A673 (cell line): Measurements from ENCODE around the gene USP40. TPM values are rescaled to one million over a fixed set of nuclear protein-coding genes. Genes with fewer than 3 reads are reported as not detected.

Experiments
- BruUV-seq: library from RNA; stranded (reverse); fragments of 400-500 nt; replicated peaks from 2 replicates; lab custom pipeline; 2021; lab: Mats Ljungman, UMichigan
- CTCF ChIA-PET: fragments of 300-600 bp; sonication (Branson Sonifier 250); formaldehyde crosslinking; loops from one replicate; lab custom pipeline; 2022; ENCODE audit warnings: antibody characterized with exemption; lab: Charles Lee
- POLR2A ChIA-PET: fragments of 300-600 bp; sonication (Branson Sonifier 250); formaldehyde crosslinking; loops from one replicate; lab custom pipeline; 2022; ENCODE audit warnings: antibody characterized with exemption; ENCODE audit not compliant: low non-redundant PET; lab: Charles Lee
- DNase-seq: peaks from one replicate; pipeline ENCODE4 v3.0.0-alpha.2; 2015; ENCODE audit warnings: low spot score
- H3K27ac ChIP-seq: fragments of 200-600 bp; sonication (generic); 2 replicates; pipeline ENCODE4 v1.5.1; 2016; ENCODE audit warnings: mixed run types, low read depth, mild to moderate bottlenecking, mixed read lengths, antibody characterized with exemption, low read length; ENCODE audit not compliant: poor library complexity, severe bottlenecking
- H3K27me3 ChIP-seq: fragments of 200-600 bp; sonication (generic); replicated peaks from 2 replicates; pipeline ENCODE4 v1.6.1; 2017; ENCODE audit warnings: mixed run types, low read depth, mild to moderate bottlenecking, mixed read lengths, antibody characterized with exemption, low read length; ENCODE audit not compliant: insufficient read depth, poor library complexity
- H3K36me3 ChIP-seq: fragments of 200-600 bp; sonication (generic); 2 replicates; pipeline ENCODE4 v1.6.1; 2016; ENCODE audit warnings: mixed run types, mild to moderate bottlenecking, mixed read lengths, antibody characterized with exemption, low read length; ENCODE audit not compliant: insufficient read depth, poor library complexity, severe bottlenecking
- H3K4me1 ChIP-seq: fragments of 200-600 bp; sonication (generic); 2 replicates; pipeline ENCODE4 v1.6.1; 2017; ENCODE audit warnings: mixed run types, mild to moderate bottlenecking, mixed read lengths, antibody characterized with exemption, low read length; ENCODE audit not compliant: insufficient read depth, poor library complexity, severe bottlenecking
- H3K4me3 ChIP-seq: fragments of 200-600 bp; sonication (generic); 2 replicates; pipeline ENCODE4 v1.5.1; 2016; ENCODE audit warnings: low read depth, mixed run types, mild to moderate bottlenecking, mixed read lengths, low read length; ENCODE audit not compliant: poor library complexity, severe bottlenecking
- H3K9me3 ChIP-seq: fragments of 200-600 bp; sonication (generic); 2 replicates; pipeline ENCODE4 v1.6.1; 2016; ENCODE audit warnings: mixed run types, low read depth, mild to moderate bottlenecking, mixed read lengths, antibody characterized with exemption, low read length; ENCODE audit not compliant: poor library complexity, severe bottlenecking
- CTCF ChIP-seq: fragments of 300-800, 200-600 bp; sonication (generic); conservative IDR thresholded peaks from 2 replicates; pipeline ENCODE4 v1.5.1; 2017; ENCODE audit warnings: low read depth, mild to moderate bottlenecking, antibody characterized with exemption, low read length, moderate library complexity, mixed read lengths
- EZH2 ChIP-seq: fragments of 200-600 bp; sonication (generic); IDR thresholded peaks from 2 replicates; pipeline ENCODE4 v1.6.1; 2017; ENCODE audit warnings: borderline replicate concordance, low read depth, mild to moderate bottlenecking, mixed read lengths, antibody characterized with exemption, low read length; ENCODE audit not compliant: poor library complexity, severe bottlenecking
- intact Hi-C: fragments of 100-400 bp; cut with micrococcal nuclease; formaldehyde crosslinking; loops from one replicate; pipeline ENCODE4 v1.10.0; 2022; ENCODE audit not compliant: unreplicated experiment
- total RNA-seq: library from RNA; stranded (reverse); gene quantifications from 2 replicates; pipeline ENCODE4 v1.2.3, GENCODE V29; 2021

Gene USP40
- total RNA-seq, 1 experiment from 2014 or later, result 29.6 TPM

DNA sequence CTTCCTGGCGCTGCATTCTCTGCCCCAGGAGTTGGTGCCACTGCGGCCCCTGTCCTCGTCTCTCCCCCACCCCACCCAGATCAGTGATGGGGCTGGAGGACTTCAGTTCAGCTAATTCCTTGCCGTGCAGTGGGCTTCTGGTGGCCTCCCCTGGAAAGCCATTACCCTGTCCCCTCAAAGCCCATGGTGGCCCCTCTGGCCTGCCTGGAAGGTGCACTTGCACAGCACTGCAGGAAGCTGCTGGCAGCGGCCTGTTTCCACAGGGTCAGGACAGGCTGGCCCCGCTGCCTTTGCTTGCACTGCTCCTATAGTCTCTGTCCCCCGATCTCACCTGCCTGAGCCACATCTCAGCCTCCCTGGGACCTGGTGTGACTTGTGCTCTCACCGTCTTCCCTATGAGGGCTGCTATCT lies 105.1 kb downstream of the USP40 start:
- TF ChIP-seq CTCF, result no peak
- no peak for TF ChIP-seq EZH2
- intact Hi-C loops, result no loop called here
- CTCF ChIA-PET, result no interaction called here
- POLR2A ChIA-PET, result no interaction called here
- Histone ChIP-seq H3K4me1 (no peaks in the 10 kb centered on the region), H3K27me3 (no peaks in the 10 kb centered on the region), H3K27ac (no peak overlapping the region), H3K36me3 (peaks cover 49% of the 10 kb centered on the region), H3K4me3 (no peak overlapping the region), H3K9me3 (no peaks in the 10 kb centered on the region)
- DNase-seq, result no peak
- no TSS peak for BruUV-seq

GRCh38 chr2:233460726-233461441 lies 105.7 kb downstream of the USP40 start:
- H3K27ac ChIP-seq, result no peak overlapping the region
- TF ChIP-seq CTCF (no peak), EZH2 (no peak)
- no peak overlapping the region for H3K4me3 ChIP-seq
- ChIA-PET CTCF (no interaction called here), POLR2A (no interaction called here)
- H3K27me3 ChIP-seq, result no peaks in the 10 kb centered on the region
- intact Hi-C loops, result no loop called here
- BruUV-seq, result no TSS peak
- peaks cover 55% of the 10 kb centered on the region for H3K36me3 ChIP-seq
- no peaks in the 10 kb centered on the region for H3K9me3 ChIP-seq
- no peak for DNase-seq
- H3K4me1 ChIP-seq, result no peaks in the 10 kb centered on the region

GRCh38 chr2:233459426-233459825 lies 107.2 kb downstream of the USP40 start:
- ChIA-PET CTCF (no interaction called here), POLR2A (no interaction called here)
- H3K9me3 ChIP-seq, result no peaks in the 10 kb centered on the region
- TF ChIP-seq CTCF, result no peak
- TF ChIP-seq EZH2, result no peak
- intact Hi-C loops, result no loop called here
- DNase-seq, result no peak
- no TSS peak for BruUV-seq
- no peak overlapping the region for H3K27ac ChIP-seq
- H3K4me1 ChIP-seq, result no peaks in the 10 kb centered on the region
- no peaks in the 10 kb centered on the region for H3K27me3 ChIP-seq
- peaks cover 64% of the 10 kb centered on the region for H3K36me3 ChIP-seq
- H3K4me3 ChIP-seq, result no peak overlapping the region
